Measurements from ENCODE around the gene RNF212.
A peak's percentile ranks its signal among the peaks of the same experiment; 100 is the strongest.
"Not testable (repeated sequence)": the region's sequence is repeated elsewhere in the genome, so short reads cannot be mapped to it uniquely, and the experiment has no call there.

The RNF212 gene

DNA sequence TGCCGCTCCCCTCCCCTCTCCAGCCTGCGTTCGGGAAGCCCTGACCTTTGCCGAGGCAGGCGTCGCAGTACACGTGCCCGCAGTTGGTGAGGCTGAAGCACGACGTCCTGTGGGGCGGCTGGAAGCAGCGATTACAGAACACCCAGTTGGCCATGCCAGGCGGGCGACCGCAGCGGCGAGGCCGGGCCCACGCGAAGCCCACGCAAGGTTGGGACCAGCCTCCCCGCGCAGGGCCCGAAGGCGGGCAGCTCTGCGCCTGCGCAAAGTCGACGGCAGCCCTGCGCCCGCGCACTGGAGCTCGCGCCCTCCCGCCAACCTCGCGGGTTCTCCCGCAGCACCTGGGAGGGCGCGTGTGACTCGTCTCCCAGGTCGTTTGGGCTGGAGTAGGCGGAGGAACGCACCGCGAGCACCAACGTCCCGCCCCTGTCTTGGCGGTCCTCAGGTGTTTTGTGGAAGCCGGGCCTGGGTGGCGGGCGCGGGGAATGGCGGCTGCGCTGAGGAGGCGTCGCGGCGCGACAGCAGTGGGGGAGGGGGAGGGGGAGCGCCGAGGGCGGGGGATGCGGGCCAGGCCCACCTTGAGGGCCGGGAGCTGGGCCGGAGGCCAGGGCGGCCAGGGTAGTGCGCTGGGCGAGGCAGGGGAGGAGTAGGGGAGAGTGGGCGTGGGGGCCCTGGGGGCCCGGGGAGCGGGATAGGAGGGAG lies at the start of gene RNF212:
RNF212 (minus strand) TSS at position 254 of the 699 bp plus-strand sequence; CDS start at position 154, 100 bp downstream.
- DNase-seq (ENCODE audit: low spot score): no peak

DNA sequence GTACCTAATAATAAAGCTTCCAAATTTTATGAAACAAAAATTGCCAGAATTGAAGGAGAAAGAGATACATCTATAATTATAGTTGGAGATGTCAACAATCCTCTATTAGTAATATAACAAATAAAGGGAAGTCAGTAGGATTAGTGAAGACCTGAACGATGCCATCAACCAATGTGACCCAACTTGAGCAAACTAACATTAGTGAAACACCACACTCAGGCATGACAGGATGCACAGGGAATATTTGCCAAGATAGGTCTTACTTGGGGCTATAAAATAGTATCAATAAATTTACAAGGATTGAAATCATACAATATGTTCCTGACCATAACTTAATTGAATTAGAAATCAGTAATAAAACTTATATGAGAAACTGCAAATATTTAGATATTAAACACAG lies 47.0 kb upstream of the RNF212 start:
- DNase-seq (ENCODE audit: low spot score): no peak

DNA sequence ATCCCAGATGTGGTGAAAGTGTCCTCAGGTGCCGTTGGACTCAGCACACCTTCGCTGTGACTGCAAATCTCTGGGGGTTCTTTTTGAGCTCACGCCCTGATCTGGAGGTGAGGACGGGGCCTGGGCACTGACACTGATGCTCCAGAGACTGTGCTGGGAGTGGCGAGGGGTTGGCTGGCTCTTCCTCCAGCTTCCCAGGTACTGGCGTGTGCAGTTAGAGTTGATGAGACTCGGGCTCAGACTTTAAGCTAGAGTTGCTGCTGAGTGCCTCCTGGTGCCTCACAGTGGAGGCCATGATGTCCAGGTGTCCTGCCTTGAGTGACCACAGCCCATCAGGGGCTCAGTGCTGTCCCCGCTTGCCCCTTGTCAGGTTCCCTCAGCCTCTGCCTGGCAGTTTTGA lies 42.7 kb upstream of the RNF212 start:
- DNase-seq (ENCODE audit: low spot score): no peak

- DNase-seq (ENCODE audit: low spot score): no peak
Measured at GRCh38 chr4:1155314-1155713, 42.0 kb upstream of the RNF212 start.

DNA sequence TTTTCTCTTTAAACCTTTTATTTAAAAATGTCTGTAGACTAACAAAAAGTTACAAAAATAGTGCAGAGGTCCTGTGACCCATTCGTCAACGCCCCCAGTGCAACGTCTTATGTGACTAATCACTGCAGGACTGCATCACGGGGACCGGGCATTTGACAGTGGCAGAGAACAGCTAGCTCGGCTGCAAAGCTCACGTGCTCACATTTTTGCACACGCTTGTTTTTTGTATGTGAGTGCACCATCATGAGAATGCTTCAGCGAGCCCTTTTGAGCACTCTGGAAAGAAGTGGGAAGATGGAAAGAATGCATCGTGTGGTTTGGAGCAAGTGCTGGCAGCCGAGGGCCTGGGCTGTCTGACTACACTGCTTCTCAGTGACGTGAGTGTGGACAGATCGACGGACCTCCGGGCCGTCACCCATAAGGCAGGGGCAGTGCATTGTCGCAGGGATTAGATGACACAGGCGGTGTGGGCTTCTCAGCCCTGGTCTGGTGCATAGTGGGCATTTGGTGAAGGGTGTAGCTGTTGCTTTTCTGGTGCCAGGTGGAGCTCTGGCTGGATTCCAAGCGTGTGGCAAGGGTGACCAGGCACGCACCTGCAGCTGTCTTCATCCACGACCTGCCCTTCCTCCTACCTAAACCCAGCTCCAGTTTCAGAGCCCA lies 41.3 kb upstream of the RNF212 start:
- DNase-seq (ENCODE audit: low spot score): no peak

GRCh38 chr4:1154126-1154522 lies 40.8 kb upstream of the RNF212 start:
- DNase-seq (ENCODE audit: low spot score): no peak

GRCh38 chr4:1153567-1154090 lies 40.3 kb upstream of the RNF212 start:
- no peak for DNase-seq (ENCODE audit: low spot score)

GRCh38 chr4:1152290-1152689 lies 38.9 kb upstream of the RNF212 start:
- DNase-seq (ENCODE audit: low spot score): no peak

- no peak for DNase-seq (ENCODE audit: low spot score)
Measured at GRCh38 chr4:1151541-1151940, 38.2 kb upstream of the RNF212 start.

GRCh38 chr4:1150875-1151274 lies 37.5 kb upstream of the RNF212 start:
- no peak for DNase-seq (ENCODE audit: low spot score)

DNA sequence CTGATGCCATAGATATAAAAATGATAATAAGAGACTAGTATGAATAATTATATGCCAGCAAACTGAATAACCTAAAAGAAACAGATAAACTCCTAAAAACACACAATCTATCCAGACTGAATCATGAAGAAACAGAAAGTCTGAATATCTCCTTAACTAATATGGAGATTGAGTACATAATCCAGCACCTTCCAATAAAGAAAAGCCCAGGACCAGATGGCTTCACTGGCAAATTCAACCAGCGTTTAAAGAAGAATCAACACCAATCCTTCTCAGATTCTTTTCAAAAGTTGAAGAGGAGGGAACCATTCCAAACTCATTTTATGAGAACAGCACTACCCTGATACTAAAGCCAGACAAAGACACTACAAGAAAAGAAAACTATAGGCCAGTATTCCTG lies 26.5 kb upstream of the RNF212 start:
- no peak for DNase-seq (ENCODE audit: low spot score)

GRCh38 chr4:1137850-1138249 lies 24.5 kb upstream of the RNF212 start:
- no peak for DNase-seq (ENCODE audit: low spot score)

DNA sequence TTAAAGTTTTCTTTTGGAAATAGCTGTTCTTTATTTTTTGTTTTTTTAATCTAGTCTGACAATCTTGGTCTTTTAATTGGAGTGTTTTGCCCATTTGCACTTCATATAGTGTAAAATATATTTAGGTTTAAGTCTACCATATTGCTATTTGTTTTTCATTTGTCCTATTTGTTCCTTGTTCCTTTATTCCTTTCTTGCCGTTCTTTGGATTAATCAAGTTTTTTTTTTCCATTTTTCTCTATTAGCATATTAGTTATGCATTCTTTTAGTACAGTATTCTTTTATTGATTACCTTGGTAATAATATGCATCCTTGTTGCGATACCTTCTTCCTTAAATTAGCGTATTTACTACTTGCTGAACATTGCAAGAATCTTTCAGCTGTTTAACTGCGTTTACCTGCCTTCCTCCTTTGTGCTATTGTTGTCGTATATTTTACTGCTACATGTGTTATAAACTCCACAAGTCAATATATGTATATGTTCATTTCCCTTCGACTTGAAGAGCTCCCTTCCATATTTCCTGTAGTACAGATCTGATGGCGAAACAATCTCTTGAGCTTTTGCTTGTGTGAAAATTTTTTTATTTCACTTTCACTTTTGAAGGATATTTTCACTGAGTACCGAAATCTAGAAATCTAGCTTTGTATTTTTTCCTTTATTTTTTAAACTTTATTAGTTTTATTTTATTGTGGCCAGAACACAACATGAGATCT lies 23.9 kb upstream of the RNF212 start:
- DNase-seq (ENCODE audit: low spot score): no peak

GRCh38 chr4:1136048-1136447 lies 22.7 kb upstream of the RNF212 start:
- DNase-seq (ENCODE audit: low spot score): no peak

DNA sequence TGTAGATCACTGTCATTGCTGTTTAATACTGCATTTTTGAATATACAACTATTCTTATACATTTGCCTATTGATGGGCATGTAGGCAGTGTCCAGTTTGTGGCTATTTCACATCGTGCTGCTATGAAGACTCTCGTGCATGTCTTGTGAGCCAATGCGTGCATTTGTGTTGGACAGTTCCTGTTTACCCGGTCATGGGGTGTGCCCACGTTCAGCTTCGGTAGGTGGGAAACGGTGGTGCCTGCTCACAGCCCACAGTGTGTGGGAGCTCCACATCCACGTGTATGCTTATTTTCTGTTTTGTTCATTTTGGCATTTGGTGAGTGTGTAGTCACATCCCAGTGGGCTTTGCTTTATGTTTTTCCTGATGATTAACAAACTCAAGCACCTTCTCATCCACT lies 19.7 kb upstream of the RNF212 start:
- no peak for DNase-seq (ENCODE audit: low spot score)

GRCh38 chr4:1130316-1131186 lies 17.2 kb upstream of the RNF212 start:
- DNase-seq (ENCODE audit: low spot score): peak; percentile 60

- no peak for DNase-seq (ENCODE audit: low spot score)
Measured at GRCh38 chr4:1126506-1126905, 13.1 kb upstream of the RNF212 start.

GRCh38 chr4:1125466-1125865 lies 12.1 kb upstream of the RNF212 start:
- not testable (repeated sequence) for DNase-seq (ENCODE audit: low spot score)

- DNase-seq (ENCODE audit: low spot score): no peak
Measured at GRCh38 chr4:1124818-1125217, 11.5 kb upstream of the RNF212 start.

- no peak for DNase-seq (ENCODE audit: low spot score)
Measured at GRCh38 chr4:1122505-1122904, 9.1 kb upstream of the RNF212 start.

DNA sequence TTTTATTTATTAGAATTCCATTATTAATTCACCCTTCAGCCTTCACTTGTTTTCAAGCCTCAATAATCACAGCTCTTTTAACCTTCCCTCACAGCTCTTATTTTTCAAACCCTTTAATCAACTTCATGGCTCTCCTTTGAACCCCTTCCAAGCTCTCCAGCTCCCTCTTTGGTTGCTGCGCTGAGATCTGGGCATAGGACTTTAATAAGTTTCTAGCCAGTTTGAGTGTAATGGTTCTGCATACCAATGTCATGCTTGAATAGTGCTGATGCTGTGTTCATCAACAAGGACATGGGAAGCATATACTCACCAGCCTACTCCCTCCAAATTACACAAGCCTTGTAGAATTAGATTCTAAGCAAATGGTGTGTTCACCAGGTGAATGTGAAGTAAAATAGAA lies 3.5 kb upstream of the RNF212 start:
- no peak for DNase-seq (ENCODE audit: low spot score)

Measured in RKO (cell line).